ENCODE results near the gene B3GALT5.

B3GALT5 gene

DNA sequence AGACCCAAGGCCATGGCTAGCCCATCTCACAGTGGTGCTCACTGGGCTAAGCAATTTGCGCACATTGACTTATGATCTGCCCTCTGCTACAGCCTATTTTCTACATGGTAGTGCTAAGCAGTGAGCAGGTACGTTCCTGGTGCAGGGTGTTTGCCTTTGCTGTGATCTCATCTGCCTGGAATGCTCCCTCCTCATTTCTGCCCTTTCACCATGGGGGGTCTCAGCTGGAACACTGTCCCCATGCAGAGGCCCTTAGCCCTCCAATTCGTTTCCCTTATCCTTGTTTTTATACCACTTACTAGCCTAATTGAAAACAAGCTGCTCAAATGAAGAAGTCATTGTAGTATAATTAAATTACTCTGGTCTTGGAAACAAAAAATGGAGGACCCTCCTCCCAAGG lies 2.0 kb upstream of the B3GALT5 start:
- no peak for DNase-seq

DNA sequence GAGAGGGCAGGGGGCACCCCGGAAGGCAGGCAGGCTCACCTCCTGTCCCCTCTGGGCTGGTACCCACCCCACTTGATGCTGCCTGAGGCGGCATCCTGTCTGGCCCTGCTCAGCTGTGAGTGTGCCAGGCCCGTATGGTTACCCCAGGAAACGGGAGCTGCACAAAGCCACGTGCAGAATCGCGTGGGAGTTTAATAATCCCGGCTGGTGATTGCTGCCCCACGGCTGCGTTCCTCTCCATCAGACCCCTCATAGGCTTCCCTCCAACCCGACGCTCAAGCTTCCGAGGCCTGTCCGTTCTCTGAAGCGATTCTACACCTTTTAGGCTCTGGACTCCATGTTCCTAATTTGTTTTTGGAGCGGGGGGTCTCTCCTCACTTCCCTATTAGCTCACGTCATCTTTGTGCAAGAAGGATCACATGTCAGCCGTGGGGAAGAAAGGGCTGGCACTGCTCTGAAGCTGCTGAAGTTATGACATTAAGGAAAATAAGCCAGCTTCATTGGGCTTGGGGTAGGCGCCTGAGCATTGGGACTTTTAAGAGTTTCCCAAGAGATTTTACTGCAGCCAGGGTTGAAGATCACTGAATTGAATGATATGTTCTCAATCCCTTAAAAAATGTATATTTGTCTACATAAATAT lies 1.1 kb upstream of the B3GALT5 start:
- no peak for DNase-seq

DNA sequence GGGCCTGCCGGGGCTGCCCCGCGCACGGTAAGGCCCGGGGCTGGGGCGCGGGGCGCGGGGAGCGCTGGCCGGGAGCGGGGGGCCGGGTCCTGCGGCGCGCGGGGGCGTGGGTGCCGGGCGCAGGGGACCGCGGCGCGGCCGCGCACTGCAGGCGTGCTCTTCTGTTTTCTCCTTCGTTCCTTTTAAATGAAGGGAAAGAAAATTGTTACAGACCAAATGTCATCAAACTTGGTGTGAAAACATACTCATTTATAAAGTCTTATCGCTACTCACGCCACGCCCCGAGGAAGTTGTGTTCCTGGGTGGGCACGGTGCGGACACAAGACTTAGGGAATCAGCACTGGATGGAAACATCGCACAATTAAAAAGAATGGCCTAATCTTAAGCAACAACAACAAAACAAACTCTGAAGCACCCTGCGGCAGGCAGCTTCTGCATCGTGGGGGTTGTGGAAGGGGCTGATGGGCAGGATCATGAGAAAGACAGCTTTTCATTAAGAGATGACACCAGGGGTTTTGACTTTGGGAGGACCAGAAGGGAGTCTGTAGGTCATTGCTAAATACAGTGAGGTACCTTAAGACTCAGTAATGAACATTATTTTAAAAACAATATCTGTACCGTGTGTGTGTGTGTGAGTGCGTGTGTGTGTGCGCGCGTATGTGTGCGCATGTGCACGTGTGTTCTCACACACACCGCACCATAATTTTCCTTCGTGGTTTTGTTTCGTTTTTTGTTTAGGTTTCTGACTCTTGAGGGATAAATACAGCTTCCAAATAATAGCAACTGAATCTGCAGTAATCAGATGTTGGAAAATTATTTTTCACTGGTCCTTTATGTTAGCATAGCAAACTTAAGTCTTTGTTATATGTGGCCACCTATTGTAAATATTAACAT lies 548 bp downstream of the B3GALT5 start:
- no peak for DNase-seq

DNA sequence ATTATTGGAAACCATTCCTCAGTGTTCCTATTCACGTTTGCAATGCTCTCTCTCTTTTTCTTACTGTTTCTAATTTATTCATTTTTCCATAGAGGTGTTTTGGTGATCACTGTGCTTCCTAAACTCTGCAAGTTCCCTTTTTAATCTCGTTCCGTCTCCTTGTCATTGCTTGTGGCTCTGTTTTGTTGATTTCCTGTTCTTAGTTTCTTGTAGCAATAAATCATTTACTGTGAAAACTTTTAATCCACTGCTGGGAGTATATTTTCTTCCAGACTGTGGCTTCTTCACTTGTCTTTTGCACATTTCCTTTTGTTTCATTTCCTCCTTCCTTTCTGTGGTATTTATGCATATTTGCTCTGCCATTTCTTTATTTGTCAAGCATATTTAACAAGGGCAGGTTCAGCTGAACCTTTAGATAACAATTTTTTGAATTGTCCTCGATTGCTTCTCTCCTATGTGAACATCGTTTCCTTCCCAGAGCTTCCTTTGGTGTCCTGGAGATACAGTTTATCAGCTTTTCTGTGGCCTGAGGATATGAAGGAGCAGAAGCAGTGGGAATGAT lies 3.6 kb downstream of the B3GALT5 start:
- DNase-seq = no peak

DNA sequence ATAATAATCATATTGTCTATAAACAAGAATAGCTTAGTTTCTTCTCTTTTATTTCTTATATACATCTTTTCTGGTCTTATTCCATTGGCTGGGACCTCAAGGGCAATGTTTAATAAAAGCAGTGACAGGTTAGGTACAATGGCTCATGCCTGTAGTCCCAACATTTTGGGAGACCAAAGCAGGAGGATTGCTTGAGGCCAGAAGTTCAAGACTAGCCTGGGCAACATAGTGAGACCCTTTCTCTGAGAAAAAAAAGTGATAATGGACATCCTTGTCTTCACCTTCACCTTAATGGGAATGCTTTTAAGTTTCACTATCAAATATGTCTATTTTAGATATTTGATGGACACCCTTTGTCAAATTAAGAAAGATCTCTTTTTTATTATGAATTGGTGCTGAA lies 8.1 kb downstream of the B3GALT5 start:
- no peak for DNase-seq

DNA sequence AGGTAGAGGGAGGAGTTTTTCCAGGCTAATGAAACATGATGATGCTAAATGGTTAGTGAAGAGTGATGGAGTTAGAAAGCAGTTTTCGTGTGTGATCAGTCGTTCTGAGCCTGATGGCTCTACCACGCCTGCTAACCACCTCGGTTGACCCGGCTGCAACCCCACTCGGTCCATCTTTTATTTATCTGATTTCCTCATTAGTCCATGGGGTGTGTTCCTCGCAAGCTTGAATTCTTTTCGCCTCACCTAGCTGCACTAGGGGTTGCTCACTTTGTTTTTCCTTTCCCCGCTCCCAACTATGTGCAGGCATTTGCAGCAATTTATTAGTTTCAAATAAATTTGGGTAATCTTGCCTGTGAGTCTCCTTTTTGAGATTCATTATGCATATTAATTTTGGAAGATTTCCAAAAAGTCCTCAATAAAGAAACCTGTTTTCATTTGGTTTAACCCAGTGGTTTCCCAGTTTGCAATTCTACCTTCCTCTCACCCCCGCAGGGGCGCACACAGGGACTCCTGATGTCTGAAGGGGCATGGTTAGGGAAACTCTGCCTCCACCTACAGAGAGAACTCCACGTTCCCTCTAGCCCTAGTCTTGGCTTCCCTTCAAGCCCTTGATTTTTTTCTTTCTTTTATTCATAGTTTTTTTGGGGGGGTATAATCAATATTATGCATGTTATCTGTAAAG lies 12.6 kb downstream of the B3GALT5 start:
- no peak for DNase-seq

DNA sequence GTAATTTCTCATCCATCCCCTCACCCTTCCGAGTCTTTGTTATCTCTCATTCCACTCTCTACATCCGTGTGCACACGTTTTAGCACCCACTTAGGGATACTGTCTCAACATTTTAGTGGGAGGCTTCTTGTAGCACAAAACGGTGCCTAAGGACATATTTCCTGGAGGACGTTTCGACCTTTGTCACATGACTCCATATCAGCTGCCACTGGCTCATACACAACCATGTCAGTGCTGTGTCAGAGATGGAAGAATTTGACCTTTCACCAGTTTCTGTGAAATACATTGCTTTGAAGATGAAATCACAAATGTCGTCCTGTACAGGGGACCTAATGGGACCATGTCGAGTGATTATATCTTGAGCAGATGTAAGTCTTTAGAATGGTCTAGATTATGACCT lies 15.6 kb downstream of the B3GALT5 start:
- no peak for DNase-seq

DNA sequence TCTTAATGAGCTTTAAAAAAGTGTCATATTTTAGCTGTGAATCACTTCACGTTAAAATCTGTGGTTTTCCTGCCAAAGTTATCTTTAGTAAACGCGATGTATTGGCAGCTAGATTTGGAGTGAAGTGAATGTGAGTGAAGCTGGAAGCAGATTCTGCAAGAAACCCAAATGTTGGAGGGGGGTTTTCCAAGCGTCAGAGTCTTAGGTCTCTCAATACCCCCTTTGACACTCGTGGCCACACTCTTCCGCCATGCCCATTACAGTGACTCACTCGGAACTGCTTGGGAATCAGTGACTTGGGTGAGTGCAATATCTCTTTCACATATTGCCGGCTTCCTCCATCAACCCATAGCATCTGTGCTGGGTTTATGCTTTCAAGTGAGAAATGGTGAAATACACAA lies 17.5 kb downstream of the B3GALT5 start:
- DNase-seq = no peak

DNA sequence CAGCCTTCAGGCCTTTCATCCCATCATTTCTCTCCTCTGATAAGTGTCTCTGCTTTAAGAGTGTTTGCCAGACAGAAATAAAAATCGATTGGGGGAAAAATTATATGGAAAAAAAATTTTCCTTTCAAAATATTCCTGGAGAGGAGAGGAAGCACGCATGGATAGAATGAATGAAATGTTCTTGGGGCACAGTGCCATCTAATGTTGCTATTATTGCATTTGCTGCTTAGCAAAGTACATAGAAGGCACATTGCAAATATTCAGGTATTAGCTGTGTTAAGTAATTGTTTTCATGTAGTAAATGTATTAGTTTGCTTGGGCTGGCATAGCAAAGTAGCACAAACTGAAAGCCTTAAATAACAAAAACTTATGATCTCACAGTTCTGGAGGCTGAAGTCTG lies 18.1 kb downstream of the B3GALT5 start:
- no peak for DNase-seq

DNA sequence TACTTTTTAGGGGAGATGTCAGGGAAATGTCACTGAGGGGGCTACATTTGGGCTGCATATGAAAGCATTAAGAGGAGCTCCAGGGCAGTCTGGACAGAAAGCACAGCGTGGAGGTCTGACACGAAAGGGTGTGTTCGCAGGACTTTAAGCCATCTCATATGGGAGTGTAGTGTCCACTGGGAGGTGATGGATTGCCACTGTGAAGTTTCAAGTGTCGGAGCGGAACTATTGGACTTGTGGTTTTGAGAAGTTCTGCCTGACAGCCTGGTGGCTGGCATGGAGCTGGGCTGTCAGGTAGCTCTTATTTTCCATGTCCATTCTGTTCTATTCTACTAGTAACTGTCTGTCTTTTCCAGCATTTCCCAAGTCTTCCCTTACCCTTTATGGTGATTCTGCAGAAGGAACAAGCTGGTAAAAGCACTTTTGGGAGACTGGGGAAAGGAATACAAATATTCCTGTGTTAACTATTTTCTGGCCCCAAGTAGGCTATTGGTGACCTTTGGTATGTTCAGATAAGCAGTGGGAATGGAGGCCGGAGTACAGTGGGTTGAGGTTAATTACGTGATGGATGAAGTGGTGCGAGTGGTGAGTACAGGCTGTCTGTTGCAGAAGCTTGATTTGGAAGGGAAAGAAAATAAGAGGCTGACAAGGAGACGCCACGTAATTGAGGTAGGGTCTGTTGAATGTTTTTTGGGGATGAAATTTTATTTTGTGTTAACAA lies 19.3 kb downstream of the B3GALT5 start:
- no peak for DNase-seq

DNA sequence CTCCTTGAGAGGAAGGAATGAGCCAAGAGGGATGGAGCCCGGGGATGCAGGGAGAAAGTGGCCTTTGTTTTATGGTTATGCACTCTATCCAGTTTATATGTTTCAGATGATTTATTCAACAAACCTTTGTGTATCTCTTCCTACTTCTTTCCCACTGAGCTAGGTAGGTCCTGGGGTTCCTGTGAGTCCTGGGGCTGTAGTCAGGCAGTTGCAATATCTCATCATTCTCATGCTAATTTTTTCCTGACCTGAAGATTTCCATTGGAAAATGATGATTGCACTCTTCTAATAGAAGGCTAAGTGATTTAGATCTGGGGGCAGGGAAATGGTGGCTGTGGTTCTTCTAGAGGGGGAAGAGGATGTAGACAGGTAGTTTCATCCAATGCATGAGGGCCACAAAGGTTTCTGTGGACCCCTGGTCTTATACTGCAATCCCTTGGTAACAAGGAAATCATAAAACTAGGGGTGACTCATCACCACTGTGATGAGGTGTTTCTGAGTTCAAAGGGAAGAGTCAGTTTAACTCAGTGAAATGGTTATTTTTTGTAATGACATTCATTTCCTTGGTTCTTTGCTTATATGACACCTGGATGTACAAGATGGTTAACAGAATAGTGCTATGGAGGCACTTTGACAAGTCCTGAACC lies 20.2 kb downstream of the B3GALT5 start:
- no peak for DNase-seq

DNA sequence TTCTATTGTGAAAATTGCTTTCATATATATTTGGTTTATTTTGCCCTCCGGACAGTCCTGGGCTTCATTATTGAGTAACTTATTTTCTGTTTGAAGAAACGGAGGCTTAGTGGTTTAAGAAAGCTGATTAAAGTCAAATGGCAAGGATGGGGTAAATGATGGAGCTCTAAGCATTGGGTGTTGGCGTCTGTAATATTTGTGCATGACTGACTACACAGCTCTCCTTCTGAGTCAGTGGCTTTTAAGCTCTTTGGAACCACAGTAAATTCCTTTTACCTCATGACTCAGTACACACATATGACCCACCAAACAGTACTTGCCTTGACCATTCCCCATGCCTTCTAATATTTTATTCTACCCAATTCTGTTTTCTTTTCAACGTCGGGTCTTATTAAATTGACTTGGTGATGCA lies 21.0 kb downstream of the B3GALT5 start:
- DNase-seq = no peak

DNA sequence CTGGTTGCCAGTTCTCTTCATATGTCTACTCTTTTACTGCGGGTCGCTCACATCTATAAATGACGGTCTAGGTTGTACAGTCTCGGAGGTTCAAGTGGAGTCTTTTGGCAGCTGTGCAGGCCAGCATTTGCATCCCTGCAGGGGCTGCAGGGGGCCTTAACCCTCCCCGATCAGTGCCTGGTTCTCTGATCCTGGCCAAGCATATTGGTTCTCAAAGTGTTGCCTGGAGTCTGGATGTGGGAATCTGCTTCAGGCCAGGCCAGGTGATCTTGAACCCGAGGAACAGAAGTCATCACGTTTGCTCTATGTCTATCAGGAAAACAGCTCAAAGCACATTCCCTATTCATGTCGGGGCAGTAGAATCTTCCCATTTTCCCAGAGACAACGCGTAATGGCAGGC lies 21.8 kb downstream of the B3GALT5 start:
- no peak for DNase-seq

DNA sequence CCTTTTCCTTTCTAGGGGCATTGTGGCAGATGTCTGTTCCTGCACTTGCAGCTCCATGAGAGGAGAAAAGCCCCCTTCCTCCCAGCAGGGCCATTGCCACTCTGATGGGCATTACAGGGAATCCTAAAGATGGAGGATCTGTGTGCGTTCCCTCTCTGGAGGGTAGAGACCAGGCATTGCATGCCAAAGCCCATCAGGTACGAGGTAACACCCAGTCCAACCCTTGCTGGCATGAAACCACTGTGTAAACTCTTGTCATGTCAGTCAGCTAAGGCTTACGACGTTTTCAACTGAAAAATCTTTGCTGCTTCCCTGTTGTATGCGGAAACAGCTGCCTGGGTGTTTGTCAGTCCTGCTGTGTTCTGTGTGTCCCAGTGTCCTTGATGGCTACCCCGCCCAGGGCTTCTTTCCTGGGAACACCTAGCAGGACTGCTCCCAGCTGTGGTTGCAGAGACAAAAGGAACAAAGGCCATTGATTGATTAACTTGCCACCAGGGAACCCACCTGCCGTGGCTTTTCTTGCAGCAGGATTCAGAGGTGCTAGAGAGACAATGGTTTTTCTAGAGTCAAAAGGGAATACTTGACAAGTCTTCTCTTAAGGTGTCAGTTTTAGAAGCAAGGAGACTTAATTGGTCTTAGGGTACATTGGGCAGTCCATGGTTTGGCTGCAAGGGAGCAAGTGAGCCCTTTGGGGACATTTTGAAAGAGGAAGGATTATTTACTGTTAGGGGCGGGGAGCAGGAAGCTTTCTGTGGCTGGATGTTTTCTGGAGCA lies 24.6 kb downstream of the B3GALT5 start:
- no peak for DNase-seq

DNA sequence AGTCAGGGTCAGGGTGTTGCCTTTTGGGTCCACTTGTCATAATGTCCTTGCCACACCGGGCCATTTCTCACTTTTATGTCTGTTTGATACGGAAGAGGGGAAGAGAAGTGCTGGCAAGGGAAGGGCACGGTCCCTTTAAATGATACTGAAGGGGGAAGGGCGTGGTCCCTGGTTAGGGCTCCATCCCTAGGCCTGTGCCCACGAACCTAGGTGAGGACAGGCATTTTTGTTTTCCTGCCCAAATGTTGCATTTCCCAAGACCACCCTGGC lies 25.2 kb downstream of the B3GALT5 start:
- no peak for DNase-seq

DNA sequence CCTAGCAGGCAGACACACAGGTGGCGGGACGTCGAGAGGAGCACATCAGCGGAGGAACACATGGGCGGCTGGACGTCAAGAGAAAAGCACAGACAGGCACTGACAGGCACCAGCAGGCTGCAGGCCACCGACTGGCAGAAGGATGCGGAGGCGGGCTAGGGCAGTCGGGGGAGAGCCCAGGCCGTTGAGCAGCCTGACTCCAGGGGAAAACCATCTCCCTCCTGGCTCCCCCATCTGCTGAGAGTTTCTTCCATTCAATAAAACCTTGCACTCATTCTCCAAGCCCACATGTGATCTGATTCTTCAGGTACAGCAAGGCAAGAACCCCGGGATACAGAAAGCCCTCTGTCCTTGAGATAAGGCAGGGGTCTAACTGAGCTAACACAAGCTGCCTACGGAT lies 25.5 kb downstream of the B3GALT5 start:
- DNase-seq = no peak

DNA sequence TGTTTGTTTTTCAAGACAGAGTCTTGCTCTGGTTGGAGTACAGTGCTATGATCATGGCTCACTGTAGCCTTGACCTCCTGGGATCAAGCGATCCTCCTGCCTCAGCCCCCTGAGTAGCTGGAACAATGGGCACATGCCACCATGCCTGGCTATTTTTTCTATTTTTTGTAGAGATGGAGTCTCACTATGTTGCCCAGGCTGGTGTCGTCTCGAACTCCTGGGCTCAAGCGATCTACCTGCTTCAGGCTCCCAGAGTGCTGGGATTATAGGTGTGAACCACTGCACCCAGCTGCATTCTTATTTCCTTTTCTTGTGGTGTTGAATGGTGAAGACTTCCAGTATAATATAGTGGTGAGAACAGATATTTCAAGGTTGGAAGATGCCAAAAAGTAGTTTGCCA lies 28.0 kb downstream of the B3GALT5 start:
- no peak for DNase-seq

DNA sequence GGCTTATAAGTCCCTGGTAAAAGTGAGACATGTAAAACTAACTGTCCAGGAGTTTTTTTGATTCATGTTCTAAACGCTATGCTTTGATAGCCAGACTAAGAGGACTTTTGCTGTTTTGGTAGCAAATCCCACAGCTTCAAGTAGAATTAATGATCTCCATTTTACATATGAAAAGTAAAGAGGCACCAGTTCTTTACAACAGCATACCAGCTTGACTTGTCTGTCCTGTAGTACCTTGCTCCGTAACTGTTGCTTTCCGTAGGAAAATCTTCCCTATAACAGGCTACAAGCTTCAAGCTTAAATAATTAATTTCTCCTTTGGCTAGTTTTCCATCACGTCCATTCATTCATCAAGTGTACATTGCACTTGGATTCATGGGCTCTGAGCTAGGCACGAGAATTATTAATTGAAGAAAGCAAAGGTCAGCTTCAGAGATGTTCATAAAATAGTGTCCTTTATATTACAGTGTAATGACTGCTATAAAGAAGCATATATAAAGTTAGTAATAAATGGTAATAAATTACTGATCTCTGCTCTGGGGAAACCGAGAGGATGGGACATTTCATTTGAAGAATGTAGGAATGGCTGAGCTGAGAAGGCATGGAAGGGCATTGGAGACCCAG lies 29.2 kb downstream of the B3GALT5 start:
- no peak for DNase-seq

DNA sequence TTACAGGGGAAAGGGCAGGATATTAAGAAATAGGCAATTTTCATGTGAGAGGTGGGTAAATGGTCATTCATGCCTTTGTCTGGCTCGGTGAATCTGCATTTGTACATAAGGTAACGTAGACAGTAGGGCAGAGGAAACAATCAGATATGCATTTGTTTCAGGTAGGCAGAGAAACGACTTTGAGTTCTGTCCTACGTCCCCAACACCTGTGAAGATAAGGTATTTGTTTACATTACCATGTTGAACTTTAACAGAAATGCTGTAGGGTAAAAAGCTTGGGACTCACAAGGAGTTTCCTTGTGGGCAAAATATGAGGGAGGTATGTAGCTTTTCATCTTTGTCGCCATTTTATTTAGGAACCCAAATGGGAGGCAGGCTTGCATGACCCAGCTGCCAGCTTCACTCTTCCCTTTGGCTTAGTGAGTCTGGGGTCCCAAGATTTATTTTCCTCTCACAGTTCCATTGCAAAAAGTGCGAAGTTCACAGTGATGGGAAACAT lies 31.4 kb downstream of the B3GALT5 start:
- no peak for DNase-seq

DNA sequence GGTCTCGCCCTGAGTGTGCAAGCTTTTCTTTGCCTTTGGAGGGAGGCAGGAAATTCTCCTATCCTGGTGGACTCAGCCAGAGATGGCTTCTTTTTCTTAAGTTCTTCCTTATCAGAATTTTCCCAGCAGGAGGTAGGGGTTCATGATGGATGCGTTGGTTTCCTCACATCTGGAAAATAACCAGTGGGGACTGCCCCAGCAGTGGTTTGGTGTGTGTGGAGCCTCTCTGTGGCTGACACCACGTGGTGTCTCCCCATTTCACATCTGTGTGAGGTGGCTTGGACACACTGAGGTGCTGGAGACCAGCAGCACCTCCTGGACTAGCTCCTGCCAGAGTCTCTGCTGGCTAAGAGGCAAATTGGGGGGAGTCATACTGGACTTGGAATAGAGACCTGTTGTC lies 32.6 kb downstream of the B3GALT5 start:
- no peak for DNase-seq

DNA sequence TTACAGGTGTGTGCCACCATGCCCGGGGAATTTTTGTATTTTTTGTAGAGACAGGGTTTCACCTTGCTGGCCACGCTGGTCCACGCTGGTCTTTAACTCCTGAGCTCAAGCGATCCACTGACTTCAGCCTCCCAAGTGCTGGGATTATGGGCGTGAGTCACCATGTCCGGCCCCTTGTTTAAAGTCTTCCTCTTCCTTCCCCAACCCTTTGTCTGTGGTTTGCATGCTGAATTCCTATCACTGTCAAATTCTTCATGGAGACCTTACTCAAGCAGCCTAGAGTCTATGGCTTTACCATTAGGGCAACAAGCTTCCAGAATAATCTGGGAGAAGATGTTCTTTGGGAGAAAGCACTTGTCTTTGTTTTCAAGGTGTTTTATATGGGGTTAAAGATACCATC lies 34.7 kb downstream of the B3GALT5 start:
- DNase-seq = no peak

Data from CD4-positive, alpha-beta T cell treated with Interleukin-10 for 1 hour (primary cell).